Fibroblast of skin of left quadriceps (primary cell): ENCODE measurements around the gene SEC11A.
"Not testable (repeated sequence)": the region's sequence is repeated elsewhere in the genome, so short reads cannot be mapped to it uniquely, and the experiment has no call there.

Experiments
- DNase-seq, 2 experiments: peaks; one replicate each; pipeline ENCODE4 v3.0.0-alpha.2; 2013; ENCODE audit warnings: low read depth in 2 of 2

SEC11A gene

GRCh38 chr15:84716036-84716732 is at the start of gene SEC11A:
TSS of gene SEC11A (minus strand) at chr15:84716139. CDS start at chr15:84716075, 64 bp downstream.
- DNase-seq: peak; percentile 71 to 74

GRCh38 chr15:84765675-84766074 is 49.7 kb upstream of the SEC11A start:
- no peak for DNase-seq

GRCh38 chr15:84764989-84765388 is 49.0 kb upstream of the SEC11A start:
- DNase-seq: no peak

- DNase-seq: no peak
These were observed 48.6 kb upstream of the SEC11A start for GRCh38 chr15:84764585-84764984.

GRCh38 chr15:84762840-84763572 is 47.1 kb upstream of the SEC11A start:
- no peak for DNase-seq

GRCh38 chr15:84761607-84762131 is 45.7 kb upstream of the SEC11A start:
- no peak for DNase-seq

GRCh38 chr15:84760219-84760618 is 44.3 kb upstream of the SEC11A start:
- no peak for DNase-seq

- DNase-seq: no peak
These were observed 43.1 kb upstream of the SEC11A start for GRCh38 chr15:84759018-84759417.

GRCh38 chr15:84755736-84756527 is 40.0 kb upstream of the SEC11A start:
- no peak for DNase-seq

- DNase-seq: not testable (repeated sequence)
These were observed 39.0 kb upstream of the SEC11A start for GRCh38 chr15:84754889-84755288.

- DNase-seq: no peak
These were observed 36.8 kb upstream of the SEC11A start for GRCh38 chr15:84752700-84753099.

GRCh38 chr15:84752195-84752594 is 36.3 kb upstream of the SEC11A start:
- DNase-seq: no peak

GRCh38 chr15:84751721-84752120 is 35.8 kb upstream of the SEC11A start:
- not testable (repeated sequence) for DNase-seq

- no peak for DNase-seq
These were observed 34.7 kb upstream of the SEC11A start for GRCh38 chr15:84750583-84751092.

- no peak for DNase-seq
These were observed 33.4 kb upstream of the SEC11A start for GRCh38 chr15:84749111-84749991.

GRCh38 chr15:84748274-84749110 is 32.6 kb upstream of the SEC11A start, which contains the start of gene ZNF592:
TSS of gene ZNF592 (plus strand) at chr15:84748592. CDS start at chr15:84782676, 34,084 bp downstream.
- peak; percentile 27 to 35 for DNase-seq

GRCh38 chr15:84747416-84748273 is 31.7 kb upstream of the SEC11A start:
- no peak for DNase-seq

- no peak for DNase-seq
These were observed 25.2 kb upstream of the SEC11A start for GRCh38 chr15:84741121-84741520.

- DNase-seq: no peak
These were observed 24.8 kb upstream of the SEC11A start for GRCh38 chr15:84740691-84741090.
